ENCODE results near the gene RPF1. TPM values are rescaled to one million over a fixed set of nuclear protein-coding genes. Genes with fewer than 3 reads are reported as not detected.

The RPF1 gene
- total RNA-seq, 1 experiment from 2014 or later = 36.1 TPM

- Histone ChIP-seq H3K4me2 (ENCODE audit: insufficient read depth, insufficient read length, low read length) (no peak overlapping the region), H4K8ac (replicated peaks; ENCODE audit: insufficient read length, low read depth, low read length) (no peak overlapping the region), H2AFZ (ENCODE audit: low read length) (no peak overlapping the region), H3T11ph (ENCODE audit: low read length) (no peak overlapping the region), H3K79me2 (ENCODE audit: insufficient read depth, low read length) (peaks cover 8% of the 10 kb centered on the region; the same call in 1 of the 2 replicates), H3K79me1 (ENCODE audit: insufficient read depth, low read depth, low read length, poor library complexity, severe bottlenecking) (no peaks in the 10 kb centered on the region), H2BK15ac (ENCODE audit: low read depth, low read length) (no peak overlapping the region), H3K23ac (ENCODE audit: insufficient read length, low read depth, low read length) (no peak overlapping the region), H3K14ac (ENCODE audit: insufficient read depth, low read length) (no peak overlapping the region), H3K27ac (ENCODE audit: insufficient read length, low read depth, low read length) (no peak overlapping the region), H2BK5ac (ENCODE audit: insufficient read length, low read length) (no peak overlapping the region), H3K9ac (ENCODE audit: extremely low read depth, insufficient read length, low read length) (no peak overlapping the region), H3K56ac (ENCODE audit: insufficient read length, low read depth, low read length) (no peak overlapping the region), H2BK120ac (ENCODE audit: low read depth, low read length, poor library complexity, severe bottlenecking) (no peak overlapping the region), H3K18ac (ENCODE audit: insufficient read length, low read depth, low read length) (no peak overlapping the region), H2BK12ac (ENCODE audit: insufficient read length, low read depth, low read length) (no peak overlapping the region), H2BK20ac (ENCODE audit: low read depth, low read length, poor library complexity, severe bottlenecking) (no peak overlapping the region), H3K23me2 (ENCODE audit: insufficient read length, low read depth, low read length, poor library complexity, severe bottlenecking) (peaks cover 4% of the 10 kb centered on the region), H4K20me1 (ENCODE audit: control insufficient read depth, insufficient read depth, insufficient read length) (no peaks in the 10 kb centered on the region), H4K91ac (ENCODE audit: insufficient read length, low read depth, low read length) (no peak overlapping the region), H3K4me1 (ENCODE audit: insufficient read depth, low read length) (peaks cover 3% of the 10 kb centered on the region; the same call in 1 of the 2 replicates), H2AK5ac (ENCODE audit: insufficient read length, low read length) (no peak overlapping the region), H3K27me3 (ENCODE audit: insufficient read depth, low read length) (no peaks in the 10 kb centered on the region), H3K4ac (ENCODE audit: low read depth, low read length) (no peak overlapping the region), H3K9me3 (ENCODE audit: control insufficient read depth, low read depth, low read length) (no peaks in the 10 kb centered on the region), H4K5ac (ENCODE audit: insufficient read length, low read depth, low read length) (no peak overlapping the region)
- peaks cover 35 to 43% of the 10 kb centered on the region in 2 experiments for H3K4me1 Mint-ChIP-seq
- H3K27me3 Mint-ChIP-seq (ENCODE audit: low read depth) = no peaks in the 10 kb centered on the region; the same call in 1 of the 2 replicates
- TF ChIP-seq CTCF (conservative IDR thresholded peaks at IDR 0.05) = no peak
- H3K9me3 Mint-ChIP-seq = peaks cover 2 to 3% of the 10 kb centered on the region in 2 experiments; a peak in 3 of 5 replicates
- no CpG with 5 or more reads among the region's 5 CpGs for WGBS (ENCODE audit: extremely low coverage, insufficient read length, low lambda C conversion rate)
- peaks cover 1 to 25% (median 25%) of the 10 kb centered on the region in 3 experiments; a peak in 6 of 7 replicates for H3K36me3 Mint-ChIP-seq (ENCODE audit: insufficient read depth in 1 of 3, low read depth in 3 of 3)
- no peak overlapping the region for H3K27ac Mint-ChIP-seq
- DNase-seq = no peak
- H3K4me3 Mint-ChIP-seq = peak overlapping the region in 1 of 2 experiments; percentile 35; a peak in 1 of 5 replicates
Measured at GRCh38 chr1:84502927-84503326, 23.9 kb downstream of the RPF1 start.
